Upper lobe of left lung (tissue), 6 donors: ENCODE results near the gene CERS2. TPM values are rescaled to one million over a fixed set of nuclear protein-coding genes. Genes with fewer than 3 reads are reported as not detected.

Source experiments
- ATAC-seq, 2 donors: fragments of 200-7000 bp; cut with Tn5 transposase; one replicate each; pipeline ENCODE4 v1.9.1; 2022; ENCODE audit warnings: mild to moderate bottlenecking in 2 of 2, moderate library complexity in 2 of 2; ENCODE audit not compliant: low FRiP score in 2 of 2
- DNase-seq, 2 donors: peaks; one replicate each; pipeline ENCODE4 v3.0.0-alpha.2; 2019 to 2020
- H3K27ac ChIP-seq, 4 donors: fragments of 200-600 bp; sonication (generic); one replicate each; pipeline ENCODE4 v1.5.1; 2016 to 2019
- H3K27me3 ChIP-seq, 4 donors: fragments of 200-600 bp; sonication (generic); one replicate each; pipeline ENCODE4 v1.5.1; 2017 to 2019
- H3K36me3 ChIP-seq, 4 donors: fragments of 200-600 bp; sonication (generic); one replicate each; pipeline ENCODE4 v1.5.1; 2016 to 2019
- H3K4me1 ChIP-seq, 4 donors: fragments of 200-600 bp; sonication (generic); one replicate each; pipeline ENCODE4 v1.5.1; 2018 to 2019
- H3K4me3 ChIP-seq, 4 donors: fragments of 200-600 bp; sonication (generic); one replicate each; pipeline ENCODE4 v1.5.1; 2017 to 2019; ENCODE audit warnings: mild to moderate bottlenecking in 2 of 4, moderate library complexity in 1 of 4
- H3K9me3 ChIP-seq, 4 donors: fragments of 200-600 bp; sonication (generic); one replicate each; pipeline ENCODE4 v1.5.1; 2018 to 2019
- CTCF ChIP-seq, 6 experiments: fragments of 450-650 bp in 4 of 6; fragments of 200-600 bp in 2 of 6; sonication (generic) in 2 of 6; IDR thresholded peaks; one replicate each; pipeline ENCODE4 v1.5.1; 2016 to 2019; ENCODE audit warnings: antibody characterized with exemption in 6 of 6
- EP300 ChIP-seq, 4 donors: sonication (generic); formaldehyde crosslinking; IDR thresholded peaks; one replicate each; pipeline ENCODE4 v1.5.1; 2017; ENCODE audit warnings: antibody characterized with exemption in 4 of 4, control low read depth in 2 of 4
- POLR2A ChIP-seq, 4 donors: fragments of 450-650 bp; IDR thresholded peaks; one replicate each; pipeline ENCODE4 v1.5.1; 2016 to 2017; ENCODE audit warnings: antibody characterized with exemption in 4 of 4, mild to moderate bottlenecking in 2 of 4
- POLR2AphosphoS5 ChIP-seq, 2 donors: sonication (generic); formaldehyde crosslinking; IDR thresholded peaks; one replicate each; pipeline ENCODE4 v1.5.1; 2017; ENCODE audit warnings: antibody characterized with exemption in 2 of 2
- WGBS, 2 donors: methylation state at CpG; one replicate each; pipeline ENCODE4 v1.1.5; 2017 to 2018; 5-methylcytosine and 5-hydroxymethylcytosine counted together
- total RNA-seq, 6 donors: library from RNA; depleted of rRNA in 4 of 6; stranded (reverse); fragments of >200 nt in 4 of 6; gene quantifications; one replicate each; pipeline versions ENCODE4 v1.1.0 to v1.2.1, GENCODE V29; 2016 to 2021
- donor health status: DM: no; HTN: no; CAD: no; lungs with moderate emphysema.
- donor health status: DM: no; HTN: yes; CAD: no; lungs with severe emphysema.

CERS2 gene
- total RNA-seq, 6 donors from 2014 or later: 93.2 to 322 (median 204) TPM

- peaks cover 52 to 79% (median 67%) of the 10 kb centered on the region in 4 donors for H3K4me1 ChIP-seq
- peak overlapping the region in 1 of 4 donors; percentile 19 for H3K4me3 ChIP-seq
- WGBS, 2 donors: 13 to 26% methylated on average over 9 to 11 of the region's 11 CpGs
- no peaks in the 10 kb centered on the region for H3K36me3 ChIP-seq
- no peaks in the 10 kb centered on the region for H3K9me3 ChIP-seq
- peak; percentile 80 to 94 for TF ChIP-seq POLR2AphosphoS5 (IDR thresholded peaks at IDR 0.05)
- no peak for TF ChIP-seq EP300 (IDR thresholded peaks at IDR 0.05)
- TF ChIP-seq POLR2A (IDR thresholded peaks at IDR 0.05): peak in 1 of 4 donors; percentile 78
- peak in 1 of 6 experiments; percentile 8 for TF ChIP-seq CTCF (IDR thresholded peaks at IDR 0.05)
- H3K27me3 ChIP-seq: no peaks in the 10 kb centered on the region
- H3K27ac ChIP-seq: peak overlapping the region; percentile 82 to 99 (median 88)
- DNase-seq: peak; percentile 93 to 98
- peak; percentile 70 to 85 for ATAC-seq
These were observed 2.5 kb upstream of the CERS2 start for GRCh38 chr1:150976879-150977694.

GRCh38 chr1:150976401-150976821 lies 1.8 kb upstream of the CERS2 start:
- H3K27me3 ChIP-seq: no peaks in the 10 kb centered on the region
- peak overlapping the region; percentile 82 to 99 (median 88) for H3K27ac ChIP-seq
- no peak overlapping the region for H3K4me3 ChIP-seq

GRCh38 chr1:150973836-150974579 lies 627 bp downstream of the CERS2 start:
- Histone ChIP-seq H3K4me3 (peak overlapping the region; percentile 47 to 91 (median 86)), H3K27me3 (no peaks in the 10 kb centered on the region), H3K27ac (peak overlapping the region; percentile 93 to 99 (median 96)), H3K36me3 (peaks cover under 1 to 2% (median under 1%) of the 10 kb centered on the region in 4 donors), H3K4me1 (peaks cover 64 to 89% (median 74%) of the 10 kb centered on the region in 4 donors), H3K9me3 (no peaks in the 10 kb centered on the region)
- DNase-seq: peak; percentile 62 to 91
- WGBS, 2 donors: 0 to 1% methylated on average over 3 to 54 of the region's 67 CpGs
- peak in 1 of 2 donors; percentile 48 for ATAC-seq
- TF ChIP-seq POLR2AphosphoS5 (IDR thresholded peaks at IDR 0.05): peak; percentile 12 to 17
- TF ChIP-seq EP300 (IDR thresholded peaks at IDR 0.05): no peak
- TF ChIP-seq CTCF (IDR thresholded peaks at IDR 0.05): peak in 1 of 6 experiments; percentile 19

More at GRCh38 chr1:150976401-150976821, 1.8 kb upstream of the CERS2 start:
- Histone ChIP-seq H3K9me3 (no peaks in the 10 kb centered on the region), H3K36me3 (no peaks in the 10 kb centered on the region), H3K4me1 (peaks cover 58 to 79% (median 69%) of the 10 kb centered on the region in 4 donors)
- 91 to 93% methylated on average over 9 of the region's 9 CpGs for WGBS, 2 donors
- ATAC-seq (no peak), DNase-seq (no peak)
- TF ChIP-seq POLR2AphosphoS5 (IDR thresholded peaks at IDR 0.05): no peak
- TF ChIP-seq EP300 (IDR thresholded peaks at IDR 0.05): no peak
- no peak for TF ChIP-seq CTCF (IDR thresholded peaks at IDR 0.05)
- no peak for TF ChIP-seq POLR2A (IDR thresholded peaks at IDR 0.05)

GRCh38 chr1:150973258-150973835 lies 1.3 kb downstream of the CERS2 start:
- Histone ChIP-seq H3K27ac (peak overlapping the region; percentile 93 to 99 (median 96)), H3K9me3 (no peaks in the 10 kb centered on the region), H3K36me3 (peaks cover 6 to 8% (median 7%) of the 10 kb centered on the region in 4 donors), H3K4me1 (peaks cover 57 to 86% (median 70%) of the 10 kb centered on the region in 4 donors), H3K4me3 (peak overlapping the region; percentile 31 to 91 (median 86)), H3K27me3 (no peaks in the 10 kb centered on the region)
- DNase-seq: peak; percentile 45 to 49
- ATAC-seq: no peak
- 13% methylated on average over 15 of the region's 15 CpGs; no CpG with 5 or more reads in 1 of the 2 donors for WGBS, 2 donors
- TF ChIP-seq POLR2AphosphoS5 (IDR thresholded peaks at IDR 0.05): no peak
- TF ChIP-seq EP300 (IDR thresholded peaks at IDR 0.05): no peak
- no peak for TF ChIP-seq CTCF (IDR thresholded peaks at IDR 0.05)
- TF ChIP-seq POLR2A (IDR thresholded peaks at IDR 0.05): peak in 1 of 4 donors; percentile 10
